Activated T-helper 1 cell treated with Interleukin-2 at 50 U/mL for 16 hours (primary cell): Measurements from ENCODE around the gene ZNF865.

Source experiments
- DNase-seq: peaks from one replicate; pipeline ENCODE4 v3.0.0-alpha.2; 2020; ENCODE audit warnings: low read depth

The ZNF865 gene

DNA sequence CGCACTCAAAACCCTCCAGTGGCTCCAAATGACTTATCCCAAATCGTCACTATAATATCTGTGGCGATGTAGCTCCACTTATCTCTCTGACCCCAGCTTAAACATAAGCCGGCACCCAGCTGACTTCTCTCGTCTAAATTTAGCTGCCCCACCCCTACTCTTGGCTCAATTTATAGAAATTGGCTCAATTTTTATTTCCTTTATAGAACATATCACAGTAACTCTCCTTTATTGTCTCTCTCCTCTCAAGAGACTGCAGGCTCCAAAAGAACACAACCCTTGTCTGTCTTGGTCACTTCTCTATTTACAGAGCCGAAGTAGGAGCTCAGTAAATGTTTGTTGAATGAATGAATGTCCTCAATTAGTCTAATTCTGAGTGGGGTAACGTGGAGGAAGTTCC, 18.1 kb downstream of the ZNF865 start:
- DNase-seq = no peak

GRCh38 chr19:55624109-55625003, 18.9 kb downstream of the ZNF865 start, which contains the start of gene ZNF784:
Gene ZNF784, minus strand, starts transcription at chr19:55624566. Its CDS starts 5 bp downstream, at chr19:55624561.
- DNase-seq = peak; percentile 88

DNA sequence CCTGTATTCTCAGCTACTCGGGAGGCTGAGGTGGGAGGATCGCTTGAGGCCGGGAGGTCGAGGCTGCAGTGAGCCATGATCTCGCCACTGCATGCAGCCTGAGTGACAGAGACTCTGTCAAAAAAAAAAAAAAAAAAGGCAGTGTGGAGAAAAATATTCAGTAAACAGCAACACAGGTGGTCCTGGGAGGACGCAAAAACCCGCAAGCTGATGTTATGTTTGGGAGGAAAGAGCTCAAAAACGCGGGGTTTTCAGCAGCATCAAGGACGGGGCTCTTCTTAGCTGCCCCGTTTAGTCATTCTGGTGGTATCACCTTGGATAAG, 19.5 kb downstream of the ZNF865 start:
- DNase-seq = no peak

DNA sequence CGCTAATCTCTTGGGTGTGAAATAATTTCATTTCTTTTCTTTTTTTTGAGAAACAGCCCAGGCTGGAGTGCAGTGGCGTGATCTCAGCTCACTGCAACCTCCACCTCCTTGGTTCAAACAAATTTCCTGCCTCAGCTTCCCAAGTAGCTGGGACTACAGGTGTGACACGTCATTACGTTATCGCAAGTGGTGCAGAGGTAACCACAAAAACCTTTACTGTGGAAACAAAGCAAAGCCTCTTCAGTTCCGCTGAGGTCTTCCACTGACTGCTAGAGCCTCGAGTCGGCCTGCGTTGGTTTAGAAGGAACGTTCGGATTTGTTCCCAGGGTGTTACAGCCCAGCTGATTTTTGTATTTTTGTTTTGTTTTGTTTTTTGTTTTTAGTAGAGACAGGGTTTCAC, 20.9 kb downstream of the ZNF865 start:
- peak; percentile 31 for DNase-seq

DNA sequence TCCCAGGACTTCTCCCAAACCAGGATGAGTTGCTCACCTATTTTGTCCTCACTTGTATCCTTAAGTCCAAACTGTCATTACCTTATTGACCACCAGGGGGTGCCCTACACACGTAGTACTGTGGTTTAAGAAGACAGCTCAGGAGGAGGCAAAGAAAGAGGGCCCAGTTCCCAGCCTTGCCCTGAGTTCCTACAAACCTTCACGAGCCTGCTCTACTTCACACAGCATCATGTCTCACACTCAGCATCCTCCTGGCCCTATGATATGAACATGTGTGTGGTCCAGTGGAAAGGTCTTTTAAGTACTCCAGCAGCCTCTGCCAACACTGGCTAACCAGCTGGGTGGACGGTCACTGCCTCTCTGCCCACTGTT, 27.0 kb downstream of the ZNF865 start:
- DNase-seq = peak; percentile 62

GRCh38 chr19:55633861-55634260, 28.4 kb downstream of the ZNF865 start:
- no peak for DNase-seq

DNA sequence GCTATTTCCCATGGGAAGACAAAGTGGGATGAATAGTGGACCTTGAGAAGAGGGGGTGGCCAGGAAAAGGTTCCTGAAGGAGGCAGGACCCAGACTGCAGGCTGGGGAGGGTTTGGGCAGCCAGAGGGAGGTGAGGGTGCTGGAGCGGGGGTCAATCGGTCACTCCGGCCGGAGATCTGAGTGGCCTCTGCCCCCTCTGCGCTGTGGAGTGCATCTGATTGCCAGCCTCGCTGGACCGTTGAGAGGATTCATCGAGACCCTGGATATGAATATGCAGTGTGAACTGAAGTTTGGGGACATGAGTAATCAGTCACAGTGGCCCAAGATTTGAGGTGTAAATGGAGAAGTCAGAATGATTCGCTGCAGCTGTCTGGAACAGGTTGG, 29.9 kb downstream of the ZNF865 start:
- no peak for DNase-seq

GRCh38 chr19:55635856-55636440, 30.5 kb downstream of the ZNF865 start:
- no peak for DNase-seq

DNA sequence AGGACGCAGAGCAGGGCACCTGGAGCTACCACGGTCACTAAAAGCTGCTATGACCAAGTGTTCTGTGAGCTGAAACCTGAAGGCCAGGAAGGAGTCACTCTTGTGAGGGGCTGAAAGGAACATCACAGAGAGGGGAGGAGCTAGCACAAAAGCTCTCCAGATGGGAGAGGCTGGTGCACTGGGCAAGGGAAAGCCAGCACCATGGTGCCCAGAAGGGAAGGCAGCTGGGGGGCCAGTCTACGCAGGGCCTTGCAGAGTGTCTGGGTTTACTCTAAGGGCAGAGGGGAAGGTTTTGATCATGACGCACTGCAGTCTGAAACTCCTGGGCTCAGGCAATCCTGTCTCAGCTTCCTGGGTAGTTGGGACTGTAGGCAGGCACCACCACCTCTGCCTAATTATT, 31.3 kb downstream of the ZNF865 start:
- no peak for DNase-seq

DNA sequence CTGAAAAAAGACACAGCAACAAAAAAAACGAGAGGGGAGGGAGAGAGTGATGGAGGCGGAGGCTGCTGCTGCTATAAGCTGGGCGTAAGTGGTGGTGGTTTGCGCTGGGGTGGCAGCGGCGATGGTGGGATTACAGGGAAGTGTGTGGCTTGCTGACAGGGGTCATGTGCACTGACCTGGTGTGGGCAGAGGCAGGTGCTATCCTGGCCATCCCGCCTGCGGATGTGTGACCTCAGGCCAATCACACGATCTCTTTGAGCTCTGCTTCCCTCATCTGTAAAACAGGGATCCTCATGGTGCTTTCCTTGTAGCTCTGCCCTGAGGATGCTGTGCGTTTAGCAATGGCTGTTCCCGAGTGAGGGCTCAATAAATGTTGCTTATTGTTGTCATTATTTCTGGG, 32.1 kb downstream of the ZNF865 start:
- DNase-seq = no peak

DNA sequence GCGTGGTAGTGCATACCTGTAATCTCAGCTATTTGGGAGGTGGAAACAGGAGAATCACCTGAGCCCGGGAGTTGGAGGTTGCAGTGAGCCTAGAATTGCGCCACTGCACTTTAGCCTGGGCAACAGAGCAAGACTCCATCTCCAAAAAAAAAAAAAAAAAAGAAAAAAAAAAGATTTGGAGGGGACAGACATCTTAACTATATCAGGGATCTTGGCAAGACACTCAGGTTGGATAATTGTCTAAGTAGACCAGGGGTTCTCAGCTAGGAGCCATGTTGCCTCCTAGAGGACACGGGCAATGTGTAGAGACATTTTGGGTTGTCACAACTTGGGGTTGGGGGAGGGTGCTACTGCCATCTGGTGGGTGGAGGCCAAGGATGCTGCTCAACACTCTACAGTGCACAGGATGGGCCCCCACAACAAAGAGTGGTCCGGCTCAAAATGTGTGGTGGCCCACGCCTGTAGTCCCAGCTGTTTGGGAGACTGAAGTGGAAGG, 33.5 kb downstream of the ZNF865 start:
- peak; percentile 31 for DNase-seq

DNA sequence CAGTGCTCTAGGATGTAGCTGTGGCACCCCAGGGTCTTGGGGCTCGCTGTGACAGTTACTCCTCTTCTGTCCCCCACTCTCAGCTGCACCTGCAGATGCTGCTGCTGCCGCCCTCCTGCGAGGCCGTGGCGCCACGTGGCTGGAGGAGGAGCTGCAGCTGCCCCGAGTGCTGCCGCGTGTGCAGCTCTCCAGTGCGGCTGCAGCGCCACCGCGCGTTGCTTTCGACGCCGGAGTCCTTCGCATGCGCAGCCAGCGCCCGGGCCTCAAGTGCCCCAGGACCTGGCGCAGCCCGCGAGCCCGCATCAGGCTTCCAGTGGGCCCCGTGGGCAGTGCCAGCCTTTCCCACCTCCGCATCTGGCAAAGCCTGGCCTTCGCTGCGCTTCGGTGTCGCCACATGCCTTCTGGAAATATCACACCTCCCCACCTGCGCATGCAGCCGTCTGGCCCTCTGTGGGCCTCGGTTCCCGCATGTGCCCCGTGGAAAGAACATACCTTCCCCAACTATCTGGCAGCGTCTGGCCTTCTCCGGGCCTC, 34.7 kb downstream of the ZNF865 start:
- peak; percentile 59 for DNase-seq

- DNase-seq = peak; percentile 31
Measured at GRCh38 chr19:55640577-55641425, 35.4 kb downstream of the ZNF865 start, which contains the start of gene ZNF580. Gene ZNF580, plus strand, starts transcription at chr19:55641002. Its CDS starts 1,507 bp downstream, at chr19:55642509.

DNA sequence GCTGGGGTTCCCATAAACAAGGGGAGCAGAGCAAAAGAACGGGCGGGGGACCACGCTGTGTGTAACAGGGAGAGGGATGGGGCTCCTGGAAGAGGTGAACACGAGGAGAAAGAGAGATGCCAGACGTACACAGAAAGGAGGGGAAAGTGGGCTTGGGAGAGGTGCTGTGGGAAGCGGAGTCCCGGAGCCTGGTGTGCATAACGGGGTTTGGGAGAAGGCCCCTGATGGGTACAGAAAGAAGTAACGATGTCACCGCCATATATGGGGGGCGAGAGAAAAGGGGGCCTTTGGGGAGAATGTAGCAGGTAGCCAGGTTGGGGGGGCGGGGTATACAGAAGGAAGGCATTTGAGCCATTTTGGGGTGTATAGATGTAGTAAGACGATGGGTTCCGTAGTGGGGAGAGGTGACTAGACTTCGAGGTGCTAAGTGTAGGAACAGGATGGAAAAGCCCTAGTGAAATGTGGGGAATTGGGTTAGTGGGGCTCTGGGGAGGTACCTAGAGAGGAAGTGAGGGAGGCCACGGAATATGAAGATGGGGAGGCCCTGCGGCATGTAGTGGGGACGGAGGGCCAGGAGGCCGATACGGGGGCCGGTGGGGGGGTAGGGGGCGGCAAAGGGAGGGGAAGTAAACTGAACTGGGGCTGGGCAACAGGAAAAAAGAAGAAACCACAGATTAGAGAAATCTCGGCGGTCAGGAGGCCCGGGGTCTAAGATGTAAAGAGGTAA, 36.1 kb downstream of the ZNF865 start:
- DNase-seq = no peak

- no peak for DNase-seq
Measured at GRCh38 chr19:55642153-55643002, 36.9 kb downstream of the ZNF865 start.

DNA sequence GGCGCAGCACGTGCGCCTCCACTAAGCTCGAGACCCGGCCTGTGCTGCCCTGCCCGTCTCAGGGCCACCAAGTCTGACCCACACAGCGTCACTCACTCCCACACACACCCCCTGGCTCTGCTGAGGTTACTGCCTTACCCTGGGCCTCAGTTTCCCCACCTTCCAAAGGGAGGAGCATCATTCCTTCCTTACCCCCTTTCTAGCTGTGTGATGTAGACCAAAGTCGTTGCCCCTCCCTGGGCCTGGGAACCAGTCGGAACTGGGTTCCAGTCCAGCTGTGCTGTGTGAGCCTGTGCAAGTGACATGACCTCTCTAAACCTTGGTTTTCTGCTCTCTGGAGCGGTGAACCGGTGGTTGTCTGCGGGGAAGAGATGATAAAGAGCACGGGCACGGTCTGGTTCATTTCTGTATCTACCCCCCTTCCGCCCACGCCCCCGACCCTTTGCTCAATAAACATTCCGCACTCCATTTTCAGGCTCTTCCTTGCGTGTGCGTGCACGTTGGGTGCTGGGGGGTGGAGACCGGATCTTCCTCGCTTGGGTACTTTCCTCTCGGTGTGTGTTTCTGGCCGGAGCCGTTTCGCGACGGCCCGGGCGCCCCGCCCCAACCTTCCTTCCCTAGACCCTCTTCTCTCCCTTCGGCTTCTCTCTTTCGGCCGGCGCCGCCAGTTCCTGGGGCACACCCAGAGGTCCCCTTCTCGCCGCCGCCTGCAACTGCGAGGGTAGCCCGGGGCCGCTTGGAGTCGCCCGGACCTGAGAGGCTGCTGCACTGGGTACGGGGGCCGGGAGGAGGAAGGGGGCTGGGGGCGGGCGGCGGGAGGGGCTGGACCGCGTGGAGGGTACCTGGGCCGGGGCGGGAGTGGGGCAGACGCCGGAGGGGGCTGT, 37.8 kb downstream of the ZNF865 start, which contains the start of gene ZNF581:
TSS of gene ZNF581 (plus strand) at position 647 of the 884 bp plus-strand sequence. CDS start 923 bp downstream, outside the sequence.
- DNase-seq = peak; percentile 72

- DNase-seq = no peak
Measured at GRCh38 chr19:55643887-55644176, 38.4 kb downstream of the ZNF865 start.

- DNase-seq = no peak
Measured at GRCh38 chr19:55644191-55644833, 38.9 kb downstream of the ZNF865 start.
